GM13977 (cell line): ENCODE results near the gene XPNPEP3.

Experiments used
- DNase-seq: peaks from one replicate; pipeline ENCODE4 v3.0.0; 2012; ENCODE audit warnings: low spot score
- CTCF ChIP-seq: IDR thresholded peaks from 2 replicates; pipeline ENCODE4 v1.5.1; 2012; ENCODE audit warnings: mild to moderate bottlenecking, control low read depth; ENCODE audit not compliant: insufficient read depth; ENCODE audit errors: extremely low read depth, missing control alignments
- in situ Hi-C: fragments of 300-500 bp; cut with MboI; formaldehyde crosslinking; loops from one replicate; pipeline ENCODE4 v1.12.0; 2022; ENCODE audit warnings: low sequenced_read_pairs, low pct_unique_long_range_greater_than_20kb, mixed read lengths, inconsistent platforms; ENCODE audit not compliant: unreplicated experiment

XPNPEP3 gene

DNA sequence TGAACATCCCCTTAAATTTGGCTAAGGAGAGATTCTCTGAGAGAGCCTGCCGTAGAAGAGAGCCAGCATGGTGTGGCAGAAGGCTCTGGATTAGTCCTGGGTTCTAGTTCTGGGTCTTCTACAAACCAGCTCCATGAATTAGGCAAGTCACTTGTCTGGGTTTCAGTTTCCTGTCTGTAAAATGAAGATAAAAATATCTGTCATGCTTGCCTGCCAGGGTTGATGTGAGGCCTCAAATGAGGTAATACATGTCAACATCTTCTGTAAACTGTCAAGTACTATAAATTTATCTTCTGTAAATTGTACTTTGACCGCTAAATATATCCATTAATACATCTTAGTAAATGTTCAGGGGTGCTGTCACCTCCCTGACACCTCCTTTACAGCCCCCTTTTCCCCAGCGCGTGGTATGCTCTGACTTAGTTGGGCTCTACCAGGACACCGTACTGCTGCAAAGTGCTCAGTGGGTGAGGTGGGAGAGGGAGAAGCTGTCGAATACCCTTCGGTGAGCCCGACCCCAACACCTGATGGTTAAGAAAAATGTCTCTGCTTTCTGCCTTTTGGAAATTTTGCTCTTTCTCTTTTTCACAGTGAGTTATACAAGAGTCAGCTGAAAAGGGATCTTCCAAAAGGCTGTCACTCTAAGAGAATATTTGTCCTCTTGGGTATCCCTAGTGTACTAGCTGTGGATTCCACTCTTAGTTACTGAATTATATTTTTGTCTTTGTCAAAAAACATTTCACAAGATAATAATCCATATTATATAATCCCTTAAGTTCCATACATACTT is 109.2 kb downstream of the XPNPEP3 start:
- no peak for DNase-seq
- in situ Hi-C loops = no loop called here
- TF ChIP-seq CTCF = no peak

- TF ChIP-seq CTCF = no peak
- DNase-seq = no peak
- in situ Hi-C loops = no loop called here
Measured at GRCh38 chr22:40966726-40967085, 109.8 kb downstream of the XPNPEP3 start.

DNA sequence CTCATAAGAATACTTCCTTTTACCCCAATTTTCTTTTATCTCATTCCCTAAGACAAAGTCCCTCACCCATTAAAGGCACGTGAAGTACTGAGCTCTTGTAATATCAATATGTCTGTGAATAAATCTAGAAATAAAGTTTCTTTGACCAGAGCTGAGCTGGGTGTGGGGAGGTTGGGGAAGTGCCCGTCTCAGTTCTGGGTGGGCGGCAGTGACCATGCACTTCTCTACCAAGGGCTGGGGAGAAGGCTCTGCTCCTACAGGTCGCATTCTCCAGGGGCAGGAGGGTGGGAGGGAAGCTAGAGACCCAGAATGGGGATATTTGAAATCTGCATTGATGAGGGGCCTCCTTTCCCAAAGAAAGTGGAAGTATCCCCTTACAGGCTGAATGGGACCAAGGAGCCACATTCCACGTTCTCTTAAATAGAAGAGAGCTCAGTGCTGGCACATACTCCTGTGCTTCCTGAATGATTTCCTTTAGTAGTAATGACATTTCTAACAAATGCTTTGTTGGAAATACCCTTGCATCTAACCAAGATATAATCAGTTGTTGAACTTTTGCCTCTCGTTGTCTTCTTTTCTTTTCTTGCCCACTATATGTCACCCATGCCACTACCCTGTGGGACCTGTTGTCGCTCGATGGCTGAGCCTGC is 110.3 kb downstream of the XPNPEP3 start:
- in situ Hi-C loops = no loop called here
- TF ChIP-seq CTCF = no peak
- DNase-seq = no peak

- DNase-seq = no peak
- in situ Hi-C loops = no loop called here
- no peak for TF ChIP-seq CTCF
Measured at GRCh38 chr22:40972587-40972986, 115.6 kb downstream of the XPNPEP3 start.

- TF ChIP-seq CTCF = no peak
- no peak for DNase-seq
- in situ Hi-C loops = no loop called here
Measured at GRCh38 chr22:40973144-40973543, 116.2 kb downstream of the XPNPEP3 start.

GRCh38 chr22:40975366-40975765 is 118.4 kb downstream of the XPNPEP3 start:
- TF ChIP-seq CTCF = no peak
- in situ Hi-C loops = no loop called here
- no peak for DNase-seq
